Panc1 (cell line): ENCODE data around the gene HCFC1R1. TPM values are rescaled to one million over a fixed set of nuclear protein-coding genes. Genes with fewer than 3 reads are reported as not detected.

Experiments used
- ATAC-seq: fragments of 200-7000 bp; cut with Tn5 transposase; 2 replicates; pipeline ENCODE4 v1.9.1; 2020; ENCODE audit warnings: mild to moderate bottlenecking, moderate library complexity
- BruUV-seq: library from RNA; stranded (reverse); fragments of 400-500 nt; replicated peaks from 2 replicates; lab custom pipeline; 2021; lab: Mats Ljungman, UMichigan
- CTCF ChIA-PET: fragments of 300-600 bp; sonication (Branson Sonifier 250); formaldehyde crosslinking; loops from one replicate; lab custom pipeline; 2022; ENCODE audit warnings: antibody characterized with exemption; lab: Charles Lee
- POLR2A ChIA-PET: fragments of 300-600 bp; sonication (Branson Sonifier 250); formaldehyde crosslinking; loops from one replicate; lab custom pipeline; 2022; ENCODE audit warnings: antibody characterized with exemption; lab: Charles Lee
- DNase-seq: peaks from one replicate; pipeline ENCODE4 v3.0.0-alpha.2; 2010; ENCODE audit warnings: low read depth, low spot score
- H3K27ac ChIP-seq: 2 replicates; pipeline ENCODE4 v1.5.1; 2011; ENCODE audit warnings: mild to moderate bottlenecking, low read length, inconsistent platforms
- H3K27me3 ChIP-seq: fragments of 200-500 bp; sonication (Bioruptor generic); 2 replicates; pipeline ENCODE4 v1.6.0; 2014; ENCODE audit warnings: low read length, inconsistent platforms; ENCODE audit not compliant: control insufficient read depth, insufficient read depth
- H3K36me3 ChIP-seq: fragments of 200-500 bp; sonication (Bioruptor generic); 2 replicates; pipeline ENCODE4 v1.5.1; 2014; ENCODE audit warnings: inconsistent platforms, mild to moderate bottlenecking, low read length, moderate library complexity; ENCODE audit not compliant: control insufficient read depth, insufficient read depth
- H3K4me1 ChIP-seq: 2 replicates; pipeline ENCODE4 v1.5.1; 2011; ENCODE audit warnings: inconsistent platforms, mild to moderate bottlenecking, low read length, moderate library complexity; ENCODE audit not compliant: control insufficient read depth, insufficient read depth
- H3K4me3 ChIP-seq, 2 experiments: 2 replicates each; pipeline ENCODE4 v1.5.1; 2011 to 2012; ENCODE audit warnings: low read depth in 2 of 2, low read length in 2 of 2, mild to moderate bottlenecking in 2 of 2, inconsistent platforms in 1 of 2, moderate library complexity in 1 of 2
- H3K9me3 ChIP-seq: fragments of 200-500 bp; sonication (Bioruptor generic); 2 replicates; pipeline ENCODE4 v1.5.1; 2014; ENCODE audit warnings: low read depth, mild to moderate bottlenecking, inconsistent platforms, low read length, moderate library complexity; ENCODE audit not compliant: control insufficient read depth, insufficient read depth
- CTCF ChIP-seq: fragments of 450-650 bp; IDR thresholded peaks from 2 replicates; pipeline ENCODE4 v1.5.1; 2017; ENCODE audit warnings: mild to moderate bottlenecking
- POLR2AphosphoS5 ChIP-seq: IDR thresholded peaks from 2 replicates; pipeline ENCODE4 v1.6.1; 2012; ENCODE audit warnings: mild to moderate bottlenecking, low read depth, low read length, moderate library complexity
- REST ChIP-seq, 2 experiments: IDR thresholded peaks; 2 replicates each; pipeline ENCODE4 v1.6.1; 2011 to 2012; ENCODE audit warnings: low read depth in 2 of 2, control low read depth in 1 of 2, low read length in 1 of 2, mild to moderate bottlenecking in 1 of 2, moderate library complexity in 1 of 2; ENCODE audit not compliant: insufficient read depth in 1 of 2
- SIN3A ChIP-seq: IDR thresholded peaks from 2 replicates; pipeline ENCODE4 v1.6.1; 2012; ENCODE audit warnings: low read depth, mild to moderate bottlenecking, low read length, moderate library complexity, borderline replicate concordance; ENCODE audit not compliant: insufficient read depth
- TCF7L2 ChIP-seq: IDR thresholded peaks from 2 replicates; pipeline ENCODE4 v1.6.1; 2011; ENCODE audit warnings: mild to moderate bottlenecking, low read depth, low read length, inconsistent platforms
- in situ Hi-C: cut with HindIII; loops from 2 replicates; pipeline ENCODE4 v1.10.0; 2016; ENCODE audit warnings: low sequenced_read_pairs, low pct_unique_long_range_greater_than_20kb
- intact Hi-C: fragments of 100-400 bp; cut with micrococcal nuclease; formaldehyde crosslinking; loops from one replicate; pipeline ENCODE4 v1.10.0; 2022; ENCODE audit not compliant: unreplicated experiment
- total RNA-seq: library from RNA; stranded (reverse); gene quantifications from one replicate; pipeline ENCODE4 v1.2.1, GENCODE V29; 2021; ENCODE audit not compliant: unreplicated experiment

Gene HCFC1R1
- total RNA-seq, 1 experiment from 2014 or later: 67.3 TPM

DNA sequence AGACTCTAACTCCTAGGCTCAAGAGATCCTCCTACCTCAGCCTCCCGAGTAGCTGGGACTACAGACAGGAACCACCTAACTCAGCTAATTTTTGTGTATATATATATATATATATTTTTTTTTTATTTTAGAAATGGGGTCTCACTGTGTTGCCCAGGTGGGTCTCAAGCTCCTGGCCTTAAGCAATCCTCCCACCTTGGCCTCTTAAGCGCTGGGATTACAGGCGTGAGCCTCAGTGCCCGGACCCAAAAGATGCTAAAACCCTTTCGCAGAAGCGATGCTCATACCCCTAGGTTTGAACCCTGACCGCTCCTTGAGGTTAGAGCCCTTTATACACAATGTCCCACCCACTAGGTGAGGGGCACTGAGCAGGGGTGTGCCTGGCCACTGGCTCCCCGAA, 13.2 kb downstream of the HCFC1R1 start:
- H3K27me3 ChIP-seq: no peaks in the 10 kb centered on the region
- TF ChIP-seq REST (IDR thresholded peaks at IDR 0.05; ENCODE audit: insufficient read depth in 1 of 2, low read depth in 2 of 2, low read length in 1 of 2) (no peak), SIN3A (no peak), TCF7L2 (no peak), POLR2AphosphoS5 (no peak), CTCF (no peak)
- H3K4me3 ChIP-seq: no peak overlapping the region
- ATAC-seq (no peak), DNase-seq (no peak)
- BruUV-seq: no TSS peak
- no peak overlapping the region for H3K27ac ChIP-seq
- CTCF ChIA-PET: no interaction called here
- no peaks in the 10 kb centered on the region for H3K36me3 ChIP-seq
- intact Hi-C loops: no loop called here
- H3K4me1 ChIP-seq: peaks cover 36% of the 10 kb centered on the region
- in situ Hi-C loops: no loop called here
- POLR2A ChIA-PET: interaction anchor here (0.7 kb wide), 1 partner anchor 48 kb away, joined by 4 read pairs; no protein-coding TSS in a partner anchor
- H3K9me3 ChIP-seq: no peaks in the 10 kb centered on the region

DNA sequence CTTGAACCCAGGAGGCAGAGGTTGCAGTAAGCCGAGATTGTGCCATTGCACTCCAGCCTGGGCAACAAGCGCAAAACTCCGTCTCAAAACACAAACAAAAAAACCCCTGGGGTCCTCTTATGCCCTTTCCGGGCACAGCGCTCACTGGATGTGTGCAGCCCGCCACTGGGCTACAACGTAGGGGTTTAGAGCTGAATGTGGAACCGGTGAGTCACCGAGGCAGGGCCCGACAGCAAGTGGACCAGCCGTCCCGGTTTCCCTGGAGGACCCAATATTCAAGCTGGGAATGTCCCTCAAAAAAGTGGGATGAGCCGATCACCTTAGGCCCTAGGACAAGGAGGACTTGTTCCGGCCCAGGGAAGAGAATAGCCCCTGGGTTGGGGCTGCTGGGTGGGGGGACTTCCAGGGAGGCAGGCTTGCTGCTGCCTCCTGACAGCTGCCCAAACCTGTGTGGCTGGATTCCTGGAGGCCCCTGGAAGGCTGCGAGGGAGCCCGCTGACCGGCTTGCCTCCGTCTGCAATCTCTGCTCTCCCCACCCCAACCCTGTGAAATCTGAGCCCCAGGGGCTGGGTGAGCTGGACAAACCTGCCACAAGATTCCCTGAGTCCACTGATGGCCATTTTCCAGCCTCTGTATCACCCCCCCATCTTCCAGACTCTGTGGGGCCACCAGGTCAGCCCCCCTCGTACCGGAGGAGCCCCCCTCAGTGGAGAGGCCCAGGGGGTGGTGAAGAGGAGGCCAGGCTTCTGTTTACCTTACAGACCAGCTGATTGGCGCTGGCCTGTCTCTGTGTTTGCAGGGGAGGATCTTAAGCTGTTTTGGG, 14.0 kb downstream of the HCFC1R1 start:
- in situ Hi-C loops (no loop called here), intact Hi-C loops (no loop called here)
- TF ChIP-seq POLR2AphosphoS5: peak; percentile 46
- TF ChIP-seq SIN3A: no peak
- no peak overlapping the region for H3K4me3 ChIP-seq
- ChIA-PET CTCF (no interaction called here), POLR2A (interaction anchor here (0.6 to 0.7 kb wide), 2 partner anchors 39 to 47 kb away, joined by 4 to 5 read pairs; no protein-coding TSS in a partner anchor)
- H3K36me3 ChIP-seq: no peaks in the 10 kb centered on the region
- peaks cover 36% of the 10 kb centered on the region for H3K4me1 ChIP-seq
- H3K27ac ChIP-seq: peak overlapping the region; percentile 51; the same call in 1 of the 2 replicates
- no peaks in the 10 kb centered on the region for H3K27me3 ChIP-seq
- ATAC-seq (no peak), DNase-seq (no peak)
- H3K9me3 ChIP-seq: no peaks in the 10 kb centered on the region
- BruUV-seq: no TSS peak

GRCh38 chr16:3008690-3009037, 15.1 kb downstream of the HCFC1R1 start:
- in situ Hi-C loops (no loop called here), intact Hi-C loops (no loop called here)
- ATAC-seq (no peak), DNase-seq (no peak)
- no peak overlapping the region for H3K4me3 ChIP-seq
- CTCF ChIA-PET: interaction anchor here (0.8 kb wide), 1 partner anchor 20 kb away, joined by 3 read pairs; no protein-coding TSS in a partner anchor
- H3K27me3 ChIP-seq: no peaks in the 10 kb centered on the region
- no TSS peak for BruUV-seq
- no peaks in the 10 kb centered on the region for H3K9me3 ChIP-seq
- H3K4me1 ChIP-seq: peaks cover 36% of the 10 kb centered on the region
- H3K27ac ChIP-seq: no peak overlapping the region
- no peak for TF ChIP-seq SIN3A
- TF ChIP-seq POLR2AphosphoS5: no peak
- TF ChIP-seq TCF7L2: no peak
- no peak for TF ChIP-seq REST (IDR thresholded peaks at IDR 0.05; ENCODE audit: insufficient read depth in 1 of 2, low read depth in 2 of 2, low read length in 1 of 2)
- TF ChIP-seq CTCF: no peak
- H3K36me3 ChIP-seq: no peaks in the 10 kb centered on the region
- POLR2A ChIA-PET: no interaction called here
